Measurements from ENCODE around the gene WARS2. TPM values are rescaled to one million over a fixed set of nuclear protein-coding genes. Genes with fewer than 3 reads are reported as not detected.
A peak's percentile ranks its signal among the peaks of the same experiment; 100 is the strongest.

The WARS2 gene
- total RNA-seq (ENCODE audit: low replicate concordance) = 13.1 and 13.5 TPM in 2 replicates

DNA sequence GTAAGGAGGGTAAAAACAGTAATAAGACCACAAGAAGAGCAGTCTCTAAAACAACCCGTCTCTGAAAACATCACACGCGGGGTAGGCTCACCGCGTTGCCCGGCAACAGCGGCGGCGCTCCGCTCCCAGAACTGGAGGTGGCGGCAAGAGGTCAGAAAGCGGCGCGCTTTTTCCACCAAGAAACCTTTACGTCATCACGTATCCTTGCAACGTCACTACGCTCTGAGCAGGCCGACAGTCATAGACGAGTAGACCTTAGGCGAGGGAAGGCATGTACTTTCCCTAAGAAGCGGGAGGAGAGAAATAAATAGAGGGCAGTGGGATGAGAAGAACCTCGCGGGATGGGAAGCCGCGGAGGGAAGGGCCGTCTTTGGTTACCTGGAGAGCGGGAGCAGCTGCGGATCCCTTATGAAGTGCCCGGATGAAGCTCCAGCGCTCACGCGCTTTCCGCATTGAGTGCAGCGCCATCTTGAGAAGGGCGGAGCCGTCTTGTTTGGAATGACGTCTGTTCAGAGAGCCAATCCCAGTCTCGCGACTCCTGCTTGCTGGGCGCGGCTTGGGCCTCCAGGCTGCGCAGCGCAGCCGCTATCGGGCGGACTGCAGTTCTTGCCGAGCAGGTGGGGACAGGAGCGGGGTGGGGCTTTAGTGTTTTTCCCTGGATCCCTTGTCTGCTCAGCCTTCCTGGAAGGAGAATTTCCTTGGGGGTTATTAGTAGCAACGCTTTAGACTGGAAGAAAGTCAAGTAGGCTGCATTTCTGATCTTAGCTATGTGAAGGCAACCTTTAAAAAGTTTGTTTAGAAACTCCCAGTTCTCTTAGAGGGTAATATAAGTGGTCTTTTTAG, at the start of gene WARS2:
Gene WARS2 (minus strand): TSS at position 477 of the 843 bp plus-strand sequence. CDS start 9 bp downstream, at position 468.
- Histone ChIP-seq H3K4me3 (peak within 1 kb of the TSS; percentile 55), H3K27me3 (no peaks in the 10 kb centered on the region), H3F3A (ENCODE audit: low read depth) (peaks cover 12% of the 10 kb centered on the region), H3K79me2 (ENCODE audit: low read depth) (peaks cover 34% of the 10 kb centered on the region), H2AFZ (replicated peaks) (peak within 1 kb of the TSS; percentile 85), H3K4me2 (peak within 1 kb of the TSS; percentile 85), H3K36me3 (no peaks in the 10 kb centered on the region), H3K27ac (peak within 1 kb of the TSS; percentile 97), H3K9ac (peak within 1 kb of the TSS; percentile 69), H3K9me3 (ENCODE audit: low read depth) (no peaks in the 10 kb centered on the region), H3K4me1 (peaks cover 12% of the 10 kb centered on the region), H4K20me1 (ENCODE audit: low read depth) (no peaks in the 10 kb centered on the region)
- Mint-ChIP-seq H3K4me3 (no peak within 1 kb of the TSS), H3K9me3 (no peaks in the 10 kb centered on the region), H3K27ac (no peak within 1 kb of the TSS), H3K36me3 (peaks cover 2% of the 10 kb centered on the region), H3K4me1 (peaks cover 15% of the 10 kb centered on the region), H3K27me3 (ENCODE audit: insufficient read depth, low read depth) (no peaks in the 10 kb centered on the region)
- DNase-seq (ENCODE audit: low spot score) = peak; percentile 99
- peak; percentile 36 for TF ChIP-seq EZH2 (IDR thresholded peaks at IDR 0.05)
- no peak for TF ChIP-seq EZH2phosphoT487 (IDR thresholded peaks at IDR 0.05)
- TF ChIP-seq, protein P1, sequence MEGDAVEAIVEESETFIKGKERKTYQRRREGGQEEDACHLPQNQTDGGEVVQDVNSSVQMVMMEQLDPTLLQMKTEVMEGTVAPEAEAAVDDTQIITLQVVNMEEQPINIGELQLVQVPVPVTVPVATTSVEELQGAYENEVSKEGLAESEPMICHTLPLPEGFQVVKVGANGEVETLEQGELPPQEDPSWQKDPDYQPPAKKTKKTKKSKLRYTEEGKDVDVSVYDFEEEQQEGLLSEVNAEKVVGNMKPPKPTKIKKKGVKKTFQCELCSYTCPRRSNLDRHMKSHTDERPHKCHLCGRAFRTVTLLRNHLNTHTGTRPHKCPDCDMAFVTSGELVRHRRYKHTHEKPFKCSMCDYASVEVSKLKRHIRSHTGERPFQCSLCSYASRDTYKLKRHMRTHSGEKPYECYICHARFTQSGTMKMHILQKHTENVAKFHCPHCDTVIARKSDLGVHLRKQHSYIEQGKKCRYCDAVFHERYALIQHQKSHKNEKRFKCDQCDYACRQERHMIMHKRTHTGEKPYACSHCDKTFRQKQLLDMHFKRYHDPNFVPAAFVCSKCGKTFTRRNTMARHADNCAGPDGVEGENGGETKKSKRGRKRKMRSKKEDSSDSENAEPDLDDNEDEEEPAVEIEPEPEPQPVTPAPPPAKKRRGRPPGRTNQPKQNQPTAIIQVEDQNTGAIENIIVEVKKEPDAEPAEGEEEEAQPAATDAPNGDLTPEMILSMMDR (IDR thresholded peaks at IDR 0.05) = no peak

DNA sequence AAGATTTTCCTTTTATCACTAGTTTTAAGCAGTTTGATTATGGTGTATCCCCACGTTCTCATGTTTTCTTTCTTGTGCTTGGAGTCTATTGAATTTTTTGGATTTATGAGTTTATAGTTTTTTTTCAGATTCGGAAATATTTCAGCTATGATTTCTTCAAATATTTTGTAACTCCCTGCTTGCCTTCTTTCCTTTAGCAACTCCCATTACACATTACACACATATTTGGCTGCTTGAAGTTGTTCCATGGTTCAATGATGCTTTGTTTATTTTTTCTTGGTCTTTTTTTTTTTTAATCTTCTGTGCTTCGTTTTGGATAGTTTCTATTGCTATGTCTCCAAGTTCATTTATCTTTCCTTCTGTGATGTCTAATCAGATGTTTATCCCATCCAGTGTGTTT, 48.5 kb upstream of the WARS2 start:
- TF ChIP-seq, protein P1 (IDR thresholded peaks at IDR 0.05) = no peak
- TF ChIP-seq EZH2phosphoT487 (IDR thresholded peaks at IDR 0.05) = no peak
- TF ChIP-seq EZH2 (IDR thresholded peaks at IDR 0.05) = no peak
- no peak overlapping the region for H3K4me2 ChIP-seq
- no peaks in the 10 kb centered on the region for H3K79me2 ChIP-seq (ENCODE audit: low read depth)
- Mint-ChIP-seq H3K27me3 (ENCODE audit: insufficient read depth, low read depth) (no peaks in the 10 kb centered on the region), H3K4me3 (no peak overlapping the region), H3K4me1 (no peaks in the 10 kb centered on the region), H3K9me3 (no peaks in the 10 kb centered on the region), H3K27ac (no peak overlapping the region), H3K36me3 (peaks cover 4% of the 10 kb centered on the region)
- H3K27ac ChIP-seq = no peak overlapping the region
- no peaks in the 10 kb centered on the region for H3K36me3 ChIP-seq
- no peak overlapping the region for H3K4me3 ChIP-seq
- no peak for DNase-seq (ENCODE audit: low spot score)
- no peak overlapping the region for H3K9ac ChIP-seq
- H4K20me1 ChIP-seq (ENCODE audit: low read depth) = no peaks in the 10 kb centered on the region
- H3F3A ChIP-seq (ENCODE audit: low read depth) = no peaks in the 10 kb centered on the region
- H3K4me1 ChIP-seq = no peaks in the 10 kb centered on the region
- no peaks in the 10 kb centered on the region for H3K27me3 ChIP-seq
- H2AFZ ChIP-seq (replicated peaks) = no peak overlapping the region
- no peaks in the 10 kb centered on the region for H3K9me3 ChIP-seq (ENCODE audit: low read depth)

DNA sequence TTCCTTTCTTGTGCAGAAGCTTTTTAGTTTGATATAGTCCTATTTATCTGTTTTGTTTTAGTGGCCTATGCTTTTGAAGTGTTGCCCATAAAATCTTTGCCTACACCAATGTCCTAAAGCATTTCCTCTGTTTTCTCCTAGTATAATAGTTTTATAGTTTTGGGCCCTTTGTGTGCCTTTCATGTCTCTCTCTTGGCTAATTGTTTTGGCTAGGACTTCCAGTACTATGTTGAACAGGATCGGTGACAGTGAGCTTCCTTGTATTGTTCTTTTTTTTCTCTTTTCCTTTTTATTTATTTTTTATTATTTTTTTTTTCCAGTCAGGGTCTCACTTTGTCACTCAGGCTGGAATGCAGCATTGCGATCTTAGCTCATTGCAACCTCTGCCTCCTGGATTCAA, 47.0 kb upstream of the WARS2 start:
- H3K79me2 ChIP-seq (ENCODE audit: low read depth) = no peaks in the 10 kb centered on the region
- H3K4me1 ChIP-seq = no peaks in the 10 kb centered on the region
- H3K27me3 Mint-ChIP-seq (ENCODE audit: insufficient read depth, low read depth) = no peaks in the 10 kb centered on the region
- H3K9me3 ChIP-seq (ENCODE audit: low read depth) = no peaks in the 10 kb centered on the region
- H3K4me3 Mint-ChIP-seq = no peak overlapping the region
- no peak for TF ChIP-seq EZH2 (IDR thresholded peaks at IDR 0.05)
- TF ChIP-seq EZH2phosphoT487 (IDR thresholded peaks at IDR 0.05) = no peak
- H3K27ac Mint-ChIP-seq = no peak overlapping the region
- H2AFZ ChIP-seq (replicated peaks) = no peak overlapping the region
- H3K9me3 Mint-ChIP-seq = no peaks in the 10 kb centered on the region
- H3K9ac ChIP-seq = no peak overlapping the region
- no peak overlapping the region for H3K27ac ChIP-seq
- no peaks in the 10 kb centered on the region for H3F3A ChIP-seq (ENCODE audit: low read depth)
- no peaks in the 10 kb centered on the region for H4K20me1 ChIP-seq (ENCODE audit: low read depth)
- DNase-seq (ENCODE audit: low spot score) = no peak
- no peaks in the 10 kb centered on the region for H3K36me3 ChIP-seq
- no peak overlapping the region for H3K4me3 ChIP-seq
- no peaks in the 10 kb centered on the region for H3K27me3 ChIP-seq
- H3K4me1 Mint-ChIP-seq = no peaks in the 10 kb centered on the region
- peaks cover 4% of the 10 kb centered on the region for H3K36me3 Mint-ChIP-seq
- H3K4me2 ChIP-seq = no peak overlapping the region

DNA sequence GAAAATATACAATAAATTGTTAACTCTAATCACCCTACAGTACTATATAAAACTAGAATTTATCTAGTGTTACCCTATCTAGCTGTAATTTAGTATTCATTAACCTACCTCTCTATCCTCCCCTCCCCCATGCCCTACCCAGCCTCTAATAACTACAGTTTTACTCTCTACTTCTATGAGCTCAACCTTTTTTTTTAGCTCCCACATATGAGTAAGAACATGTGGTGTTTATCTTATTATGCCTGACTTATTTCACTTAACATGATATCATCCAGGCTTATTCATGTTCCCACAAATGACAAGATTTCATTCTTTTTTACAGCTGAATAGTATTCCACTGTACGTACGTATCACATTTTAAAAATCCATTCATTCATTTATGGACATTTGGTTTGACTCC, 46.0 kb upstream of the WARS2 start:
- no peak for DNase-seq (ENCODE audit: low spot score)
- H3K27ac ChIP-seq = no peak overlapping the region
- peaks cover 2% of the 10 kb centered on the region for H3K27me3 Mint-ChIP-seq (ENCODE audit: insufficient read depth, low read depth)
- H3K36me3 ChIP-seq = no peaks in the 10 kb centered on the region
- no peak overlapping the region for H3K4me2 ChIP-seq
- no peak overlapping the region for H2AFZ ChIP-seq (replicated peaks)
- no peak overlapping the region for H3K9ac ChIP-seq
- peaks cover 4% of the 10 kb centered on the region for H3K36me3 Mint-ChIP-seq
- no peaks in the 10 kb centered on the region for H3K4me1 Mint-ChIP-seq
- H3K4me1 ChIP-seq = no peaks in the 10 kb centered on the region
- no peaks in the 10 kb centered on the region for H4K20me1 ChIP-seq (ENCODE audit: low read depth)
- H3F3A ChIP-seq (ENCODE audit: low read depth) = no peaks in the 10 kb centered on the region
- no peak overlapping the region for H3K27ac Mint-ChIP-seq
- no peaks in the 10 kb centered on the region for H3K9me3 Mint-ChIP-seq
- no peaks in the 10 kb centered on the region for H3K79me2 ChIP-seq (ENCODE audit: low read depth)
- no peaks in the 10 kb centered on the region for H3K27me3 ChIP-seq
- no peak overlapping the region for H3K4me3 Mint-ChIP-seq
- TF ChIP-seq, protein P1 (IDR thresholded peaks at IDR 0.05) = no peak
- TF ChIP-seq EZH2 (IDR thresholded peaks at IDR 0.05) (no peak), EZH2phosphoT487 (IDR thresholded peaks at IDR 0.05) (no peak)
- no peaks in the 10 kb centered on the region for H3K9me3 ChIP-seq (ENCODE audit: low read depth)
- no peak overlapping the region for H3K4me3 ChIP-seq

Data from neural progenitor cell (in vitro differentiated cells).